ENCODE measurements around the gene GRPEL1.

DNA sequence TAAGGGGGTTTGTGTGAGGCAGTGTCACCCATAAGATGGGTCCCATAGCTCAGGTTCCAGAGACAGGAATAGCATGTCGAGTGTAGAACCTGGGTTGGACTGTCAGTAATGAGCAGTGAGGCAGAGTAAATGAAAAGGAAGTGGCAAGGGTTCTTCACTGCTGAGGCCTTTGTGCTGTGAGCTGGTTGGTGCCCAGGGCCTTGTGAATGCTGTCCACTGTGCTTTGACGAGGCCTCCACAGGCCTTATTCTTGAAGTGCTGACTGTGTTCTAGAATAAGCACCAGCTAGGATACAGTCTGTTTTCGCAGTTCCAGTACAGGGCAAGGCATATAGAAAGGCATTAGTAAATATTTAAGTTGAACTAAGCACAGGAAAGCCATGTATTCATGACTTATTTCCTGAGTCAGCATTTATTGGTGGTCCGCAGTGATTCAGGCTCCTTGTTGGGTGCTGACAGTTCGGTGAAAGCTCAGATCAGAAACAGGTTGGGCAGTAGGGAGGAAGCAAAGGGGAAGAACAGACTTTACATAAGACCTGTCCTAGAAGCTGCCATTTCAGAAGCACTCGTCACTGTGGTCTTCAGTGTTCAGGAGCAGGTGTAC lies 50.3 kb downstream of the GRPEL1 start:
- TF ChIP-seq, protein P1, sequence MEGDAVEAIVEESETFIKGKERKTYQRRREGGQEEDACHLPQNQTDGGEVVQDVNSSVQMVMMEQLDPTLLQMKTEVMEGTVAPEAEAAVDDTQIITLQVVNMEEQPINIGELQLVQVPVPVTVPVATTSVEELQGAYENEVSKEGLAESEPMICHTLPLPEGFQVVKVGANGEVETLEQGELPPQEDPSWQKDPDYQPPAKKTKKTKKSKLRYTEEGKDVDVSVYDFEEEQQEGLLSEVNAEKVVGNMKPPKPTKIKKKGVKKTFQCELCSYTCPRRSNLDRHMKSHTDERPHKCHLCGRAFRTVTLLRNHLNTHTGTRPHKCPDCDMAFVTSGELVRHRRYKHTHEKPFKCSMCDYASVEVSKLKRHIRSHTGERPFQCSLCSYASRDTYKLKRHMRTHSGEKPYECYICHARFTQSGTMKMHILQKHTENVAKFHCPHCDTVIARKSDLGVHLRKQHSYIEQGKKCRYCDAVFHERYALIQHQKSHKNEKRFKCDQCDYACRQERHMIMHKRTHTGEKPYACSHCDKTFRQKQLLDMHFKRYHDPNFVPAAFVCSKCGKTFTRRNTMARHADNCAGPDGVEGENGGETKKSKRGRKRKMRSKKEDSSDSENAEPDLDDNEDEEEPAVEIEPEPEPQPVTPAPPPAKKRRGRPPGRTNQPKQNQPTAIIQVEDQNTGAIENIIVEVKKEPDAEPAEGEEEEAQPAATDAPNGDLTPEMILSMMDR (conservative IDR thresholded peaks at IDR 0.05): no peak
- no peak for TF ChIP-seq EZH2 (IDR thresholded peaks at IDR 0.05; ENCODE audit: low read depth)
